ENCODE results near the gene KRTAP4-5.
"Not testable (repeated sequence)": the region's sequence is repeated elsewhere in the genome, so short reads cannot be mapped to it uniquely, and the experiment has no call there.

Gene KRTAP4-5

GRCh38 chr17:41149652-41149985 is at the start of gene KRTAP4-5:
TSS of gene KRTAP4-5 (minus strand) at chr17:41149825. CDS start at chr17:41149767, 58 bp downstream.
- no peak for DNase-seq

GRCh38 chr17:41196068-41196467 is 46.4 kb upstream of the KRTAP4-5 start:
- no peak for DNase-seq

DNA sequence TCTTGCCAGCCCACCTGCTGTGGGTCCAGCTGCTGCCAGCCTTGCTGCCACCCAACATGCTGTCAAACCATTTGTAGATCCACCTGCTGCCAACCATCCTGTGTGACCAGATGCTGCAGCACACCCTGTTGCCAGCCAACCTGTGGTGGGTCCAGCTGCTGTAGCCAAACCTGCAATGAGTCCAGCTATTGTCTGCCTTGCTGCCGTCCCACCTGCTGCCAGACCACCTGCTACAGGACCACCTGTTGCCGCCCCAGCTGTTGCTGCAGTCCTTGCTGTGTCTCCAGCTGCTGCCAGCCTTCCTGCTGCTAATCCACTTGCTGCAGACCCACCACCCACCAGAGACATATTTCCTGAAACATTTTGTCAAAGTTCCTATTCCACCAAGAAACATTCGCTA is 40.7 kb upstream of the KRTAP4-5 start:
- DNase-seq = no peak

- not testable (repeated sequence) for DNase-seq
Observed at GRCh38 chr17:41189837-41190318, 40.3 kb upstream of the KRTAP4-5 start, which contains the start of gene KRTAP9-1. TSS of gene KRTAP9-1 (plus strand) at chr17:41189887. CDS start at chr17:41189887, 0 bp downstream.

- no peak for DNase-seq
Observed at GRCh38 chr17:41186872-41187271, 37.2 kb upstream of the KRTAP4-5 start.

DNA sequence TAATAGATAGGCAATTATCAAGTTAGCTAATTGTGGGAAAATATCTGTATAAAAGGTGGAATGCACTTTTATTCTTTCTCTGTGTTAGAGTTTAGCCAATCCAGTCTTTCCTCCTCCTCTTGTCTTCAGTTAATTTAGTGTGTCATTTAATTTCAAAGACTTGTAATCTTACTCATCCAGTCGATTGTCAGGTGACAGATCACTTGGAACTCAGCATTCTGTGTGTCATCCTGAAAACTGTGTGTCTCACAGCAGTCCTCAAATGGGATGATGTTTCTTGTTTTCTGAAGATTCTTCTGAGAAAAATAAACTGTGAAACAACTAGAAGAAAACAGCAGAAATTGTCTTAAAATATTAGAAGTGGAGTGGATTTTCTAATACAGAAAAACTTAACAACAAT is 35.4 kb upstream of the KRTAP4-5 start:
- no peak for DNase-seq

DNA sequence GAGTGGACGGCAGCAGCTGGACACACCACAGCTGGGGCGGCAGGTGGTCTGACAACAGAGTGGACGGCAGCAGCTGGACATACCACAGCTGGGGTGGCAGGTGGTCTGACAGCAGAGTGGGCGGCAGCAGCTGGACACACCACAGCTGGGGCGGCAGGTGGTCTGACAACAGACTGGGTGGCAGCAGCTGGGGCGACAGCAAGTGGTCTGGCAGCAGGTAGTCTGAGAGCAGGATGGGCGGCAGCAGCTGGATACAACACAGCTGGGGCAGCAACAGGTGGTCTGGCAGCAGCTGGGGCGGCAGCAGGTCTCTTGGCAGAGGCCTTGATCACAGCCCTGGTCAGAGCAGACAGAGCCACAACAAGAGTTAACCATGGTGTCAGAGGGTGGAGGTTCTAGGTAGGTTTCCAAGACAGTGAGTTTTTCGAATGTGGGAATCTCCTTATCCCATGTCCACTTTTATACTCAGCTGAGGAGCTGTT is 34.9 kb upstream of the KRTAP4-5 start, which contains the start of gene KRTAP4-1:
TSS of gene KRTAP4-1 (minus strand) at position 432 of the 482 bp plus-strand sequence. CDS start at position 375, 57 bp downstream.
- DNase-seq = no peak

GRCh38 chr17:41178843-41179616 is 29.4 kb upstream of the KRTAP4-5 start:
- no peak for DNase-seq

DNA sequence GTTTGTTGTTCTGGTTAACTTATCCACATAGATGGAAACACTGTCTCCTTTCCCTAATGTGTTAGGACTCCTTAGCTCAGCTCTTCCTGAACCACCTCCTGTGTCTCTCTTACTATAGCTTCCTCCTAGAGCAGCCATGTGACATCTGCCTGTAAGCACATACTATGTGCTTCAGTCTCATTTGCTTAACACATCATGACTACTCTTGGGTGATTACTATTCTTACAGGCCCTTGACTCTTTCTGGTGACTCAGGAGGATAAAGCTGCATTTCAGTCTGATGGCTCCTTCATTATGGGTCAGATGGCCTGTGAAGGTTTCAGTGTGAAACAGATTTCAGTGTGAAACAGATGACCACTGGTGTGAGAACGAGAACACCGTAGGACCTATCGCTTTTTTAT is 28.7 kb upstream of the KRTAP4-5 start:
- no peak for DNase-seq

GRCh38 chr17:41177727-41178271 is 28.2 kb upstream of the KRTAP4-5 start, which contains the start of gene KRTAP4-2:
TSS of gene KRTAP4-2 (minus strand) at chr17:41178221. CDS start at chr17:41178164, 57 bp downstream.
- no peak for DNase-seq

DNA sequence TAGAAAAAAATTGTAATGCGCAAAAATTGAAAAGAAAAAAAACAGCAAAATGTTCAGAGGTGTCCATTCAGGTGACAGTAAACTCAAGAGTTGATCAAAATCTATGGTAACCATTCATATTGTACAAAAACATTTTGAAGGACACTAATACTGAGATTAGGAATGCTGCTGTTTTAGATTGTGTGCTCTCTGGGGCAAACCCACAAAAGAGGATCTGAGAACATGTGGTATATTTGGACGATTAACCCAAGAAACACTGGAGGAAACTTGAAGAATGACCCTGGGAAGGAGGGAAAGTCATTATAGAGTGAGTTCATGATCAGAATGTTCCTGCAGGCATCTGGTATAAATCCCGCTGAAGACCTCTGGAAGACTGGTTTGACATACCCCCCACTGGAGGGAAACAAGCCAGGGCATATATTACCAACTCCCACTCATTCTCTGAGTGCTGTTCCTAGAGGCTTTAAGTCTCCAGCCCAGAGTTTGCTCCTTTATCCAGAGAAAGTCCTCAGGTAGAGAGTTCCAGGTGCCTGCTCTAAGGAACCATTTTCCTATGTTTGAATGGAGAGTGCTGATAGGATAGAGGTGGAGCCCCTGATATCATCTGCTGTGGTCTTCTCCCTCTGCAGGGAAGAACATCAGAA is 27.2 kb upstream of the KRTAP4-5 start:
- no peak for DNase-seq

GRCh38 chr17:41171886-41172285 is 22.3 kb upstream of the KRTAP4-5 start:
- DNase-seq = no peak

DNA sequence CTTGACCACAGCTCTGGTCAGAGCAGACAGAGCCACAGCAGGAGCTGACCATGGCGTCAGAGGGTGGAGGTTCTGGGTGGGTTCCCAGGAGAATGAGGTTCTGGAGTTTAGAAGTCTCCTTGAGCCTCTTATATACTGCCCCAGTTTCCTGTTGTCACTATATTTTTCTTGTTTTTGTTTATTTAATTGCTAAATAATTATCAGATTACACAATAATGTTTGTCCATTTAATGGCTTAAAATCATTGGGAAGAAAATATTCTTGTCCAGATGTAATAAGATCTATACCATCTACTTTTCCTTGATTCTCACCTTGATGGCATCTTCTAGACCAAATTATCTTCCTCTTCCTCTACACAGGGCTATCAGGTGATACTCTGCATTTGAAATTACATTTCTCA is 18.5 kb upstream of the KRTAP4-5 start, which contains the start of gene KRTAP4-3:
TSS of gene KRTAP4-3 (minus strand) at position 101 of the 400 bp plus-strand sequence. CDS start at position 52, 49 bp downstream.
- DNase-seq = no peak

GRCh38 chr17:41167561-41167960 is 17.9 kb upstream of the KRTAP4-5 start:
- no peak for DNase-seq

DNA sequence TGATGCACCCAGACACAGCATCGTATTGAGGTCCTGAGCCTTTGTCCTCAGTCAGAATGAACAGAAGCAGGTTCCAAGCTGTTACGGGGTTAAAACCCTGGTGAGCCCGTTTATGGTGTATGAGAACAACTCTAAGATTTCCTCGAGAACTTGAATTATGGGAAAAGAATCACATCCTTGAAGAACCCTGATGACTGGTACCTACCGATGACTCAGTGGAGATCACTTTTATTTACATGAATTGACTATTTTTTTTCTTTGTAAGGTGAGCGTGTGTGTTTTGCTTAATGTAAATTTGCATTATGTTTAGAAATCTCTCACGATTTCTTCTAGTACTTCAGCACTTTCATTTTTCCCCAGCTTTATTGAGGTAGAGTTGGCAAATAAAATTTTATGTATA is 14.2 kb upstream of the KRTAP4-5 start:
- no peak for DNase-seq

DNA sequence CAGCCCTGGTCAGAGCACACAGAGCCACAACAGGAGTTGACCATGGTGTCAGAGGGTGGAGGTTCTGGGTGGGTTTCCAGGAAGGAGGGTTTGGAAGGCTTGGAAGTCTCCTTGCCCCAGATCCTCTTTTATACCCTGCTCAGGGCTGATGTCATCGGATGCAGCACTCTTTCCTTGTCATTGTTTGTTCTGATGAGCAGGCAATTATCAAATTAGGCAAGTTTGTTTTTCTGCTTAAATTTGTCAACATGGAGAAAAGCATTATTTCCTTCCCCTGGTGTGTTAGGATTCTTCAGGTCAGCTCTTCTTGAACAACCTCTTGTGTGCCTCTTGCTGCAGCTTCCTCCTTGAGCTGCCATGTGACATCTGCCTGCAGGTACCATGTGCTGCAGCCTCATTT is 11.0 kb upstream of the KRTAP4-5 start, which contains the start of gene KRTAP4-4:
TSS of gene KRTAP4-4 (minus strand) at position 101 of the 400 bp plus-strand sequence. CDS start at position 44, 57 bp downstream.
- no peak for DNase-seq

DNA sequence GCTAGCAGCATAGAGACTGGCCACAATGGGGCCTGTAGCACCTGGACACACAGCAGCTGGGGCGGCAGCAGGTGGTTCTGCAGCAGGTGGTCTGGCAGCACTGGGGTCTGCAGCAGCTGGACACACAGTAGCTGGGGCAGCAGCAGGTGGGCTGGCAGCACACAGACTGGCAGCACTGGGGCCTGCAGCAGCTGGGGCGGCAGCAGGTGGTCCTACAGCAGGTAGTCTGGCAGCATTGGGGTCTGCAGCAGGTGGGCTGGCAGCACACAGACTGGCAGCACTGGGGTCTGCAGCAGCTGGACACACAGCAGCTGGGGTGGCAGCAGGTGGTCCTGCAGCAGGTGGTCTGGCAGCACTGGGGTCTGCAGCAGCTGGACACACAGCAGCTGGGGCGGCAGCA is 10.6 kb upstream of the KRTAP4-5 start:
- DNase-seq = not testable (repeated sequence)

DNA sequence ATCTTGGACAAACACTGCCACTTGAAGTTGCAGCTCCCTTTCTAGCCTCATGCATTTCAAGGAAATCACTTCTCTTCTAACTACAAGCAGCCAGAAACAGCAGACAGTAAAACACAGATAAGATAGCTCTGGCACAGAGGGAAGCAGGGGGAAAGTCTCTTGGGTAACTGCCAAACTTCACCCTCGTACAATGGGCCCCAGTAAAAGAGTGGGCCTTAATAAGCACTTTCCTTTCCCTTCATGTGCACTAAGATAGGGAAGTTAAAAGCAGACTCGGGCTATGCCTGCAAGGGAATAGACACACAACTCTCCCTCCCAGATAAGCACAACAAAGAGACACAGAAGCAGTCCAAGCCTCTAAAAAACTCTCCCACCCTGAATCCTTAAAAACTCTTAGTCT is 4.2 kb upstream of the KRTAP4-5 start:
- no peak for DNase-seq

GRCh38 chr17:41151525-41151924 is 1.9 kb upstream of the KRTAP4-5 start:
- DNase-seq = no peak

GRCh38 chr17:41150026-41150425 is 401 bp upstream of the KRTAP4-5 start:
- DNase-seq = no peak

DNA sequence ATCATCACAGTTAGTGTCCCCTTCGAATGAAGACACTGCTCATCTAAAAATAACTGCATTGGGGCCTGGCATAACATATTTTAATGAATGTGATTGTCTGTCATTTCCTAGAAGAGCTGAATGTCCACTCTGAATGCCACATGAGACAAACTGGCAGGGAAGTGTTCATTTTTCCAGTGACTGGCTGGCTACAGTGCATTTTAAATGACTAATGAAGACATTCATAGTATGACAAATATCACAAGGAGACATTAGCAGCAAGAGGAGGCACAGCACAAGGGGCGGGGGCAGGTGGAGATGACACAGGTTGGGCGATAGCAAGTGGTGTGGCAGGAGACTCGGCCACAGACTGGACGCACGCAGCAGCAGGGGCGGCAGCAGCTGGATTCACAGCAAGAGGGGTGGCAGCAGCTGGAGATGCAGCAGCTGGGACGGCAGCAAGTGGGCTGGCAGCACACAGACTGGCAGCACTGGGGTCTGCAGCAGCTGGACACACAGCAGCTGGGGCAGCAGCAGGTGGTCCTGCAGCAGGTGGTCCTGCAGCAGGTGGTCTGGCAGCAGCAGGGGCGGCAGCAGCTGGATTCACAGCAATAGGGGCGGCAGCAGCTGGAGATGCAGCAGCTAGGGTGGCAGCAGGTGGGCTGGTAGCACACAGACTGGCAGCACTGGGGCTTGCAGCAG is 514 bp downstream of the KRTAP4-5 start:
- not testable (repeated sequence) for DNase-seq

DNA sequence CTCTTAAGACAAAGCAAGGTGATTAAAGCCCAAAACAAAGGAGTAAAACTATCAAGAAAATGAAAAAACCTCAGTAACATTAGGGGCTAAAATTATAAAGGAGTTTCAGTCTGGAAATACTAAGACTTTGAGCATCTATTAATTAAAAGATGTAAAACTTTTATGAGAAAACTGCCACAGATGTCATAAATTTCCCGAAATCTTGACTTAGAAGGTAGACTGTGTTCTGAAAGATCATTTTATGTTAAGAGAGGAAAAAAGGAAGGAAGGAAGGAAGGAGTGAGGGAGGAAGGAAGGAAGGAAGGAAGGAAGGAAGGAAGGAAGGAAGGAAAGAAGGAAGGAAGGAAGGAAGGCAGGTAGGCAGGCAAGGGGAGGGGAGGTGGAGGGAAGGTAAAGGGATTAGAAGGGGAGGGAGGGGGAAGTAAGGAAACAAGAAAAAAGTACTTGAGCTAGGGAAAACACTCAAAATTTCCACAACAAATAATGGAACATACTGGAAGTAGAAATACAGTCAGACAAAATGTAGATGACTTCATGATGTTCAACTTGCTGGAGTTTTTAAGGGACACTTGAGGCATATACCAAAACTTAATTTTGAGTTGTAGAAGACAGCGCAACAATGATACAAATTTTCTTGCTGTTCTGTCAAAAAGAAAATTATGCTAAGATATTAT is 2.0 kb downstream of the KRTAP4-5 start:
- DNase-seq = no peak
